ENCODE results near the gene TM9SF3. TPM values are rescaled to one million over a fixed set of nuclear protein-coding genes. Genes with fewer than 3 reads are reported as not detected.

Gene TM9SF3
- total and polyA plus RNA-seq, 2 of the 4 experiments (the other 2 are of a cell fraction) = 33.7 to 61.8 TPM

DNA sequence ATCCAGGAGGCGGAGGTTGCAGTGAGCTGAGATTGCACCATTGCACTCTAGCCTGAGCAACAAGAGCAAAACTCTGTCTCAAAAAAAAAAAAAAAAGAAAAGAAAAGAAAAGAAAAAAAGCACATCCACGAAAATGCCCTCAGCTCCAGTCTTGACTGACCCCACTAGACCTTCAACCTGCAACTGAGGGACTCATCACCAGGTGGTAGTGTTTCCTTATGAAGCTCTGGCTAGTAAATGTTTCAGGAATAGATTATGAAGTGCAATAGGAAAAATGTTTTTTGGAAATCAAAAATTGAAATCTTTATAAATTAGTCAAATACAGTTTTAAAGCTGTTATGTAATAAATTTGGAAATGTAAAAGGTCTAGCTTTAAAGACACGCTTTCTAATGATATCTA is 95.5 kb downstream of the TM9SF3 start:
- Histone ChIP-seq H2BK120ac (ENCODE audit: low read depth, low read length) (no peak overlapping the region), H4K20me1 (ENCODE audit: insufficient read depth, low read length) (no peaks in the 10 kb centered on the region), H4K91ac (ENCODE audit: insufficient read depth, low read depth, low read length) (no peak overlapping the region), H3K36me3 (ENCODE audit: control insufficient read depth, insufficient read depth, low read length) (no peaks in the 10 kb centered on the region), H3K14ac (replicated peaks; ENCODE audit: low read depth, low read length) (no peak overlapping the region), H3K9ac (ENCODE audit: low read depth, low read length) (no peak overlapping the region), H3K4me3 (ENCODE audit: insufficient read depth, low read depth, low read length) (no peak overlapping the region), H3K27ac (ENCODE audit: insufficient read depth, low read length) (no peak overlapping the region), H4K5ac (ENCODE audit: low read depth, low read length) (no peak overlapping the region), H3K4me2 (ENCODE audit: low read depth, low read length) (no peak overlapping the region), H2AK9ac (replicated peaks; ENCODE audit: low read depth, low read length, poor library complexity) (no peak overlapping the region), H2BK20ac (ENCODE audit: low read depth, low read length) (no peak overlapping the region), H2BK15ac (ENCODE audit: low read depth, low read length) (no peak overlapping the region), H3K9me3 (ENCODE audit: control insufficient read depth, insufficient read depth, low read length) (no peaks in the 10 kb centered on the region), H3K56ac (ENCODE audit: extremely low read depth, insufficient read depth, low read length) (no peak overlapping the region), H4K8ac (ENCODE audit: low read depth in 2 of 2, low read length in 2 of 2) (no peak overlapping the region), H3K79me1 (ENCODE audit: low read depth in 1 of 2, low read length in 2 of 2) (no peaks in the 10 kb centered on the region), H2AK5ac (ENCODE audit: low read depth, low read length) (no peak overlapping the region), H2BK5ac (ENCODE audit: low read depth, low read length, poor library complexity, severe bottlenecking) (no peak overlapping the region), H3K27me3 (ENCODE audit: control insufficient read depth, insufficient read depth, low read length) (peaks cover 2% of the 10 kb centered on the region), H3K4ac (ENCODE audit: low read depth, low read length) (no peak overlapping the region), H2AFZ (replicated peaks; ENCODE audit: low read length, poor library complexity) (no peak overlapping the region), H3K18ac (ENCODE audit: low read depth, low read length) (no peak overlapping the region), H3K23ac (ENCODE audit: low read depth, low read length) (no peak overlapping the region), H3K4me1 (ENCODE audit: control insufficient read depth, insufficient read depth, low read length) (no peaks in the 10 kb centered on the region), H3K9me1 (ENCODE audit: insufficient read depth, low read length) (no peaks in the 10 kb centered on the region)
- no peak for TF ChIP-seq FOS (IDR thresholded peaks at IDR 0.05; ENCODE audit: low read depth, low read length)
- no peak for TF ChIP-seq MAFK (IDR thresholded peaks at IDR 0.05; ENCODE audit: low read depth, low read length)
- TF ChIP-seq RAD21 (IDR thresholded peaks at IDR 0.05; ENCODE audit: low read length) = peak; percentile 27
- TF ChIP-seq, protein P1, sequence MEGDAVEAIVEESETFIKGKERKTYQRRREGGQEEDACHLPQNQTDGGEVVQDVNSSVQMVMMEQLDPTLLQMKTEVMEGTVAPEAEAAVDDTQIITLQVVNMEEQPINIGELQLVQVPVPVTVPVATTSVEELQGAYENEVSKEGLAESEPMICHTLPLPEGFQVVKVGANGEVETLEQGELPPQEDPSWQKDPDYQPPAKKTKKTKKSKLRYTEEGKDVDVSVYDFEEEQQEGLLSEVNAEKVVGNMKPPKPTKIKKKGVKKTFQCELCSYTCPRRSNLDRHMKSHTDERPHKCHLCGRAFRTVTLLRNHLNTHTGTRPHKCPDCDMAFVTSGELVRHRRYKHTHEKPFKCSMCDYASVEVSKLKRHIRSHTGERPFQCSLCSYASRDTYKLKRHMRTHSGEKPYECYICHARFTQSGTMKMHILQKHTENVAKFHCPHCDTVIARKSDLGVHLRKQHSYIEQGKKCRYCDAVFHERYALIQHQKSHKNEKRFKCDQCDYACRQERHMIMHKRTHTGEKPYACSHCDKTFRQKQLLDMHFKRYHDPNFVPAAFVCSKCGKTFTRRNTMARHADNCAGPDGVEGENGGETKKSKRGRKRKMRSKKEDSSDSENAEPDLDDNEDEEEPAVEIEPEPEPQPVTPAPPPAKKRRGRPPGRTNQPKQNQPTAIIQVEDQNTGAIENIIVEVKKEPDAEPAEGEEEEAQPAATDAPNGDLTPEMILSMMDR (conservative IDR thresholded peaks at IDR 0.05; ENCODE audit: low read depth, low read length) = 0 out of 2 replicates have a peak, but pooled peaks have one; percentile 9
- no peak for DNase-seq
- in situ Hi-C loops (cut with MboI; ENCODE audit: low sequenced_read_pairs) = no loop called here
- POLR2A ChIA-PET (ENCODE audit: unreplicated experiment) = no interaction called here
- no peak for ATAC-seq (ENCODE audit: low read depth)
- CTCF ChIA-PET = no interaction called here
- intact Hi-C loops (cut with micrococcal nuclease) = no loop called here
- WGBS, 2 experiments (ENCODE audit: extremely low coverage in 2 of 2, insufficient read length in 1 of 2) = no CpG with 5 or more reads among the region's 3 CpGs
- dilution Hi-C loops (cut with HindIII; ENCODE audit: low sequenced_read_pairs, unreplicated experiment) = no loop called here
- no TSS peak for BruUV-seq (replicated peaks)
